ENCODE measurements around the gene PLEKHG5.

PLEKHG5 gene

GRCh38 chr1:6485168-6486101 lies 6.0 kb downstream of the PLEKHG5 start:
- no peaks in the 10 kb centered on the region for H3K9me3 ChIP-seq (ENCODE audit: control insufficient read depth in 1 of 2, low read length in 2 of 2)
- H3K4me3 ChIP-seq (ENCODE audit: low read depth in 1 of 2, low read length in 2 of 2) = peak overlapping the region in 1 of 2 donors; percentile 45
- no peak overlapping the region for H3K27ac ChIP-seq (ENCODE audit: low read length)
- H3K27me3 ChIP-seq (ENCODE audit: low read depth, low read length) = peaks cover 13% of the 10 kb centered on the region
- H3K4me1 ChIP-seq (ENCODE audit: control insufficient read depth in 1 of 2, insufficient read depth in 2 of 2, low read length in 2 of 2) = peaks cover 0 to 28% of the 10 kb centered on the region in 2 donors
- no peaks in the 10 kb centered on the region for H3K36me3 ChIP-seq (ENCODE audit: control insufficient read depth in 1 of 2, insufficient read depth in 2 of 2, low read length in 2 of 2)

GRCh38 chr1:6484826-6485167 lies 6.7 kb downstream of the PLEKHG5 start:
- peak overlapping the region in 1 of 2 donors; percentile 45 for H3K4me3 ChIP-seq (ENCODE audit: low read depth in 1 of 2, low read length in 2 of 2)

GRCh38 chr1:6483761-6484117 lies 7.7 kb downstream of the PLEKHG5 start:
- H3K27me3 ChIP-seq (ENCODE audit: low read depth, low read length) = peaks cover 13% of the 10 kb centered on the region
- H3K9me3 ChIP-seq (ENCODE audit: control insufficient read depth in 1 of 2, low read length in 2 of 2) = no peaks in the 10 kb centered on the region
- no peaks in the 10 kb centered on the region for H3K36me3 ChIP-seq (ENCODE audit: control insufficient read depth in 1 of 2, insufficient read depth in 2 of 2, low read length in 2 of 2)
- H3K4me3 ChIP-seq (ENCODE audit: low read depth in 1 of 2, low read length in 2 of 2) = no peak overlapping the region
- H3K27ac ChIP-seq (ENCODE audit: low read length) = no peak overlapping the region
- H3K4me1 ChIP-seq (ENCODE audit: control insufficient read depth in 1 of 2, insufficient read depth in 2 of 2, low read length in 2 of 2) = peaks cover 0 to 19% of the 10 kb centered on the region in 2 donors

More at GRCh38 chr1:6484826-6485167, 6.7 kb downstream of the PLEKHG5 start:
- Histone ChIP-seq H3K27ac (ENCODE audit: low read length) (no peak overlapping the region), H3K36me3 (ENCODE audit: control insufficient read depth in 1 of 2, insufficient read depth in 2 of 2, low read length in 2 of 2) (no peaks in the 10 kb centered on the region), H3K4me1 (ENCODE audit: control insufficient read depth in 1 of 2, insufficient read depth in 2 of 2, low read length in 2 of 2) (peaks cover 0 to 21% of the 10 kb centered on the region in 2 donors), H3K27me3 (ENCODE audit: low read depth, low read length) (peaks cover 13% of the 10 kb centered on the region), H3K9me3 (ENCODE audit: control insufficient read depth in 1 of 2, low read length in 2 of 2) (no peaks in the 10 kb centered on the region)

- Histone ChIP-seq H3K36me3 (ENCODE audit: control insufficient read depth in 1 of 2, insufficient read depth in 2 of 2, low read length in 2 of 2) (no peaks in the 10 kb centered on the region), H3K4me3 (ENCODE audit: low read depth in 1 of 2, low read length in 2 of 2) (no peak overlapping the region), H3K9me3 (ENCODE audit: control insufficient read depth in 1 of 2, low read length in 2 of 2) (no peaks in the 10 kb centered on the region), H3K27ac (ENCODE audit: low read length) (no peak overlapping the region), H3K27me3 (ENCODE audit: low read depth, low read length) (peaks cover 13% of the 10 kb centered on the region), H3K4me1 (ENCODE audit: control insufficient read depth in 1 of 2, insufficient read depth in 2 of 2, low read length in 2 of 2) (peaks cover 0 to 19% of the 10 kb centered on the region in 2 donors)
These were observed 8.3 kb downstream of the PLEKHG5 start for GRCh38 chr1:6483017-6483760.

GRCh38 chr1:6481820-6482219 lies 9.6 kb downstream of the PLEKHG5 start:
- Histone ChIP-seq H3K27me3 (ENCODE audit: low read depth, low read length) (peaks cover 13% of the 10 kb centered on the region), H3K36me3 (ENCODE audit: control insufficient read depth in 1 of 2, insufficient read depth in 2 of 2, low read length in 2 of 2) (no peaks in the 10 kb centered on the region)

GRCh38 chr1:6477039-6477820 lies 14.2 kb downstream of the PLEKHG5 start:
- no peak overlapping the region for H3K27ac ChIP-seq (ENCODE audit: low read length)
- no peaks in the 10 kb centered on the region for H3K9me3 ChIP-seq (ENCODE audit: control insufficient read depth in 1 of 2, low read length in 2 of 2)
- H3K4me1 ChIP-seq (ENCODE audit: control insufficient read depth in 1 of 2, insufficient read depth in 2 of 2, low read length in 2 of 2) = no peaks in the 10 kb centered on the region
- peaks cover 0 to 12% of the 10 kb centered on the region in 2 donors for H3K36me3 ChIP-seq (ENCODE audit: control insufficient read depth in 1 of 2, insufficient read depth in 2 of 2, low read length in 2 of 2)
- H3K4me3 ChIP-seq (ENCODE audit: low read depth in 1 of 2, low read length in 2 of 2) = no peak overlapping the region
- H3K27me3 ChIP-seq (ENCODE audit: low read depth, low read length) = no peaks in the 10 kb centered on the region

More at GRCh38 chr1:6481820-6482219, 9.6 kb downstream of the PLEKHG5 start:
- Histone ChIP-seq H3K9me3 (ENCODE audit: control insufficient read depth in 1 of 2, low read length in 2 of 2) (no peaks in the 10 kb centered on the region), H3K27ac (ENCODE audit: low read length) (no peak overlapping the region), H3K4me3 (ENCODE audit: low read depth in 1 of 2, low read length in 2 of 2) (no peak overlapping the region), H3K4me1 (ENCODE audit: control insufficient read depth in 1 of 2, insufficient read depth in 2 of 2, low read length in 2 of 2) (peaks cover 0 to 19% of the 10 kb centered on the region in 2 donors)

- Histone ChIP-seq H3K4me1 (ENCODE audit: control insufficient read depth in 1 of 2, insufficient read depth in 2 of 2, low read length in 2 of 2) (no peaks in the 10 kb centered on the region), H3K36me3 (ENCODE audit: control insufficient read depth in 1 of 2, insufficient read depth in 2 of 2, low read length in 2 of 2) (peaks cover 0 to 15% of the 10 kb centered on the region in 2 donors), H3K9me3 (ENCODE audit: control insufficient read depth in 1 of 2, low read length in 2 of 2) (no peaks in the 10 kb centered on the region), H3K27me3 (ENCODE audit: low read depth, low read length) (no peaks in the 10 kb centered on the region), H3K4me3 (ENCODE audit: low read depth in 1 of 2, low read length in 2 of 2) (no peak overlapping the region), H3K27ac (ENCODE audit: low read length) (no peak overlapping the region)
These were observed 15.0 kb downstream of the PLEKHG5 start for GRCh38 chr1:6476483-6476882.

- Histone ChIP-seq H3K27me3 (ENCODE audit: low read depth, low read length) (no peaks in the 10 kb centered on the region), H3K27ac (ENCODE audit: low read length) (no peak overlapping the region), H3K9me3 (ENCODE audit: control insufficient read depth in 1 of 2, low read length in 2 of 2) (no peaks in the 10 kb centered on the region), H3K4me1 (ENCODE audit: control insufficient read depth in 1 of 2, insufficient read depth in 2 of 2, low read length in 2 of 2) (no peaks in the 10 kb centered on the region), H3K36me3 (ENCODE audit: control insufficient read depth in 1 of 2, insufficient read depth in 2 of 2, low read length in 2 of 2) (peaks cover 0 to 20% of the 10 kb centered on the region in 2 donors), H3K4me3 (ENCODE audit: low read depth in 1 of 2, low read length in 2 of 2) (no peak overlapping the region)
These were observed 15.9 kb downstream of the PLEKHG5 start for GRCh38 chr1:6475381-6476133.

GRCh38 chr1:6474815-6475282 lies 16.6 kb downstream of the PLEKHG5 start:
- H3K27ac ChIP-seq (ENCODE audit: low read length) = no peak overlapping the region
- H3K27me3 ChIP-seq (ENCODE audit: low read depth, low read length) = no peaks in the 10 kb centered on the region
- H3K9me3 ChIP-seq (ENCODE audit: control insufficient read depth in 1 of 2, low read length in 2 of 2) = no peaks in the 10 kb centered on the region
- H3K4me1 ChIP-seq (ENCODE audit: control insufficient read depth in 1 of 2, insufficient read depth in 2 of 2, low read length in 2 of 2) = no peaks in the 10 kb centered on the region
- H3K36me3 ChIP-seq (ENCODE audit: control insufficient read depth in 1 of 2, insufficient read depth in 2 of 2, low read length in 2 of 2) = peaks cover 0 to 27% of the 10 kb centered on the region in 2 donors
- H3K4me3 ChIP-seq (ENCODE audit: low read depth in 1 of 2, low read length in 2 of 2) = no peak overlapping the region

GRCh38 chr1:6473974-6474814 lies 17.3 kb downstream of the PLEKHG5 start:
- Histone ChIP-seq H3K27ac (ENCODE audit: low read length) (no peak overlapping the region), H3K9me3 (ENCODE audit: control insufficient read depth in 1 of 2, low read length in 2 of 2) (no peaks in the 10 kb centered on the region), H3K36me3 (ENCODE audit: control insufficient read depth in 1 of 2, insufficient read depth in 2 of 2, low read length in 2 of 2) (peaks cover 0 to 28% of the 10 kb centered on the region in 2 donors), H3K4me1 (ENCODE audit: control insufficient read depth in 1 of 2, insufficient read depth in 2 of 2, low read length in 2 of 2) (no peaks in the 10 kb centered on the region), H3K27me3 (ENCODE audit: low read depth, low read length) (no peaks in the 10 kb centered on the region), H3K4me3 (ENCODE audit: low read depth in 1 of 2, low read length in 2 of 2) (no peak overlapping the region)
